PC-3 (cell line): Measurements from ENCODE around the gene LIMS1.

Experiments
- CTCF ChIP-seq: fragments of 300-600 bp; sonication (generic); conservative IDR thresholded peaks from 2 replicates; pipeline ENCODE4 v1.5.1; 2017; ENCODE audit warnings: antibody characterized with exemption, low read depth, mild to moderate bottlenecking, low read length
- EZH2 ChIP-seq: fragments of 300-600 bp; sonication (generic); IDR thresholded peaks from one replicate; pipeline ENCODE4 v1.6.1; 2017; ENCODE audit warnings: antibody characterized with exemption, mild to moderate bottlenecking, low read length; ENCODE audit not compliant: unreplicated experiment
- EZH2phosphoT487 ChIP-seq: fragments of 300-600 bp; sonication (generic); IDR thresholded peaks from 2 replicates; pipeline ENCODE4 v1.6.1; 2018; ENCODE audit warnings: mild to moderate bottlenecking, antibody characterized with exemption, low read length, borderline replicate concordance

GRCh38 chr2:108621087-108621559 lies 86.9 kb downstream of the LIMS1 start:
- TF ChIP-seq CTCF (no peak), EZH2 (no peak), EZH2phosphoT487 (no peak)
